HEK293 (cell line): ENCODE results near the gene DSCAML1.

Source experiments
- CTCF ChIA-PET: fragments of 350-600 bp; formaldehyde crosslinking; extraction: SDS; loops from one replicate; lab custom pipeline; 2021; ENCODE audit warnings: antibody characterized with exemption; lab: Yijun Ruan, JAX
- POLR2A ChIA-PET: fragments of 300-600 bp; formaldehyde crosslinking; extraction: SDS; loops from one replicate; lab custom pipeline; 2020; ENCODE audit warnings: antibody characterized with exemption, inconsistent platforms; lab: Yijun Ruan, JAX
- H3K27ac ChIP-seq: fragments of 200-500 bp; sonication (Bioruptor generic); 2 replicates; pipeline ENCODE4 v1.5.1; 2014; ENCODE audit warnings: low read depth, low read length, control low read depth, inconsistent platforms; ENCODE audit errors: extremely low read depth
- H3K36me3 ChIP-seq, 2 experiments: fragments of 200-500 bp in 1 of 2; sonication (Bioruptor generic) in 1 of 2; 1 replicate in 1 of 2; 2 replicates in 1 of 2; pipeline ENCODE4 v1.5.1; 2014 to 2017; ENCODE audit warnings: inconsistent platforms in 2 of 2, low read length in 2 of 2; ENCODE audit not compliant: control insufficient read depth in 2 of 2, insufficient read depth in 1 of 2
- H3K4me1 ChIP-seq: fragments of 200-500 bp; sonication (Bioruptor generic); 2 replicates; pipeline ENCODE4 v1.5.1; 2014; ENCODE audit warnings: mild to moderate bottlenecking, low read length, inconsistent platforms; ENCODE audit not compliant: control insufficient read depth, insufficient read depth
- H3K4me3 ChIP-seq: 2 replicates; pipeline ENCODE4 v1.5.1; 2011; ENCODE audit warnings: low read depth, mild to moderate bottlenecking, control low read depth, low read length, moderate library complexity
- H3K9me3 ChIP-seq: fragments of 200-500 bp; sonication (Bioruptor generic); 2 replicates; pipeline ENCODE4 v1.5.1; 2014; ENCODE audit warnings: low read depth, low read length, inconsistent platforms; ENCODE audit not compliant: control insufficient read depth, insufficient read depth
- BCL11A ChIP-seq: fragments of 450-650 bp; formaldehyde crosslinking; IDR thresholded peaks from 2 replicates; pipeline ENCODE4 v1.5.1; 2016; ENCODE audit warnings: low read depth, missing biosample characterization, missing genetic modification characterization
- FEZF1 ChIP-seq: fragments of 450-650 bp; formaldehyde crosslinking; IDR thresholded peaks from 2 replicates; pipeline ENCODE4 v1.5.1; 2016; ENCODE audit warnings: missing biosample characterization, missing genetic modification characterization
- GLIS1 ChIP-seq: fragments of 450-650 bp; formaldehyde crosslinking; IDR thresholded peaks from 2 replicates; pipeline ENCODE4 v1.5.1; 2016; ENCODE audit warnings: missing biosample characterization, missing genetic modification characterization
- IKZF3 ChIP-seq: fragments of 450-650 bp; IDR thresholded peaks from 2 replicates; pipeline ENCODE4 v1.5.0; 2018; ENCODE audit warnings: missing biosample characterization, mild to moderate bottlenecking, missing genetic modification characterization, moderate library complexity
- KLF8 ChIP-seq: fragments of 450-650 bp; formaldehyde crosslinking; IDR thresholded peaks from 2 replicates; pipeline ENCODE4 v1.5.1; 2016; ENCODE audit warnings: missing biosample characterization, missing genetic modification characterization
- OSR2 ChIP-seq: fragments of 450-650 bp; formaldehyde crosslinking; IDR thresholded peaks from 2 replicates; pipeline ENCODE4 v1.5.1; 2016; ENCODE audit warnings: missing biosample characterization, missing genetic modification characterization
- SCRT1 ChIP-seq: fragments of 450-650 bp; formaldehyde crosslinking; IDR thresholded peaks from 2 replicates; pipeline ENCODE4 v1.5.1; 2016; ENCODE audit warnings: missing biosample characterization, missing genetic modification characterization, borderline replicate concordance
- SCRT2 ChIP-seq: fragments of 450-650 bp; formaldehyde crosslinking; IDR thresholded peaks from 2 replicates; pipeline ENCODE4 v1.5.1; 2016; ENCODE audit warnings: missing biosample characterization, missing genetic modification characterization
- ZFHX2 ChIP-seq: fragments of 450-650 bp; formaldehyde crosslinking; conservative IDR thresholded peaks from 2 replicates; pipeline ENCODE4 v1.5.1; 2016; ENCODE audit warnings: missing biosample characterization, missing genetic modification characterization
- ZNF148 ChIP-seq: fragments of 450-650 bp; formaldehyde crosslinking; IDR thresholded peaks from 2 replicates; pipeline ENCODE4 v1.5.0; 2017; ENCODE audit warnings: missing biosample characterization, missing genetic modification characterization, borderline replicate concordance
- ZNF155 ChIP-seq: fragments of 450-650 bp; formaldehyde crosslinking; IDR thresholded peaks from 2 replicates; pipeline ENCODE4 v1.5.1; 2016; ENCODE audit warnings: missing biosample characterization, missing genetic modification characterization
- ZNF157 ChIP-seq: fragments of 450-650 bp; formaldehyde crosslinking; IDR thresholded peaks from 2 replicates; pipeline ENCODE4 v1.5.1; 2016; ENCODE audit warnings: missing biosample characterization, missing genetic modification characterization
- ZNF175 ChIP-seq: fragments of 450-650 bp; formaldehyde crosslinking; IDR thresholded peaks from 2 replicates; pipeline ENCODE4 v1.5.1; 2016; ENCODE audit warnings: missing biosample characterization, missing genetic modification characterization
- ZNF19 ChIP-seq: fragments of 450-650 bp; formaldehyde crosslinking; IDR thresholded peaks from 2 replicates; pipeline ENCODE4; 2016; ENCODE audit warnings: missing biosample characterization, missing genetic modification characterization, low read depth
- ZNF366 ChIP-seq: fragments of 450-650 bp; formaldehyde crosslinking; conservative IDR thresholded peaks from 2 replicates; pipeline ENCODE4 v1.5.1; 2016; ENCODE audit warnings: missing biosample characterization, missing genetic modification characterization
- ZNF473 ChIP-seq: fragments of 450-650 bp; formaldehyde crosslinking; IDR thresholded peaks from 2 replicates; pipeline ENCODE4 v1.5.1; 2017; ENCODE audit warnings: missing biosample characterization, missing genetic modification characterization
- ZNF514 ChIP-seq: fragments of 450-650 bp; formaldehyde crosslinking; IDR thresholded peaks from 2 replicates; pipeline ENCODE4 v1.5.1; 2016; ENCODE audit warnings: missing biosample characterization, missing genetic modification characterization
- ZNF549 ChIP-seq: fragments of 450-650 bp; IDR thresholded peaks from 2 replicates; pipeline ENCODE4 v1.5.1; 2018; ENCODE audit warnings: missing biosample characterization, missing genetic modification characterization, mild to moderate bottlenecking, inconsistent platforms, moderate library complexity
- ZNF561 ChIP-seq: fragments of 450-650 bp; IDR thresholded peaks from 2 replicates; pipeline ENCODE4 v1.5.1; 2018; ENCODE audit warnings: missing biosample characterization, missing genetic modification characterization, borderline replicate concordance
- ZNF626 ChIP-seq: fragments of 450-650 bp; sonication (Bioruptor Pico); formaldehyde crosslinking; IDR thresholded peaks from 2 replicates; pipeline ENCODE4 v1.5.1; 2018; ENCODE audit warnings: missing biosample characterization, missing genetic modification characterization, inconsistent platforms
- ZNF629 ChIP-seq: fragments of 450-650 bp; formaldehyde crosslinking; IDR thresholded peaks from 2 replicates; pipeline ENCODE4 v1.5.1; 2017; ENCODE audit warnings: missing biosample characterization, missing genetic modification characterization
- ZNF664 ChIP-seq: fragments of 450-650 bp; formaldehyde crosslinking; IDR thresholded peaks from 2 replicates; pipeline ENCODE4 v1.5.1; 2016; ENCODE audit warnings: missing biosample characterization, missing genetic modification characterization
- ZNF843 ChIP-seq: fragments of 450-650 bp; formaldehyde crosslinking; IDR thresholded peaks from 2 replicates; pipeline ENCODE4 v1.5.1; 2016; ENCODE audit warnings: missing biosample characterization, missing genetic modification characterization
- ZSCAN30 ChIP-seq: fragments of 450-650 bp; IDR thresholded peaks from 2 replicates; pipeline ENCODE4 v1.5.1; 2018; ENCODE audit warnings: missing biosample characterization, mild to moderate bottlenecking, missing genetic modification characterization, moderate library complexity
- TF ChIP-seq, protein P1 (sequence below): fragments of 450-650 bp; formaldehyde crosslinking; IDR thresholded peaks from 2 replicates; pipeline ENCODE4 v1.5.1; 2016; ENCODE audit warnings: missing biosample characterization, missing genetic modification characterization, borderline replicate concordance
- TF ChIP-seq, protein P2 (sequence below): fragments of 450-650 bp; IDR thresholded peaks from 2 replicates; pipeline ENCODE4 v1.5.1; 2018; ENCODE audit warnings: missing biosample characterization, mild to moderate bottlenecking, missing genetic modification characterization

DSCAML1 gene

DNA sequence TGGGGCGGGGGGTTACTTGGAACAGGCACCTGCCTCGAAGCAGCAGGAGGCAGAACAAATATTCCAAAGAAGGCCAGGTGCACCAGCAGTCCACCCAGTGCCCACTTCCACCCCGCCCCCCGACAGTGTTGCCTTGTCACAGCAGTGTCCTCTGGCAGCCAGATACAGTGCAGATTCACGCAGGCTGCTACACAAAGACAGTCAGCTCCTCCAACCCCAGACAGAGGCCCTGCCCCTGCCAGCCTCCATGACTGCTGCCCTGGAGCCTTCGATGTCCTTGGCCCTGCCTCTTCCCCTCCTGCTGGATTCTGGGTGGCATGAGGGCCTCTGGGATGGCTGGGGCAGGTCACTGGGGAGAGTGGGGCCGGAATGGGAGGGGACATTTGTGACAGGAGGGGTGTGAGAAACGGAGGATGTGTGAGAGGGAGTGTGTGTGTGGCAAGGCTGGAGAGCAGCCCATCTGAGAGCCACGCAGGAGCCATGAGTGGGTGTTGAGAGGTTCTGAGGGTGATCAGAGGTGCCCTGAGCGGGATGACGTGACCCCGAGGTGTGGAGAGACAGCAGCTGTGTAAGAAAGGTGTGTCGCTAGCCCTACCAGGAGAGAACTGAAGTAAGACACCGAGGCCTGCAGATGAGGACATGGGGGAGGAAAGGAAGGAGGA lies 295.6 kb downstream of the DSCAML1 start:
- H3K36me3 ChIP-seq: no peaks in the 10 kb centered on the region
- H3K27ac ChIP-seq: no peak overlapping the region
- ChIA-PET POLR2A (no interaction called here), CTCF (interaction anchor here (3.4 kb wide), 1 partner anchor 75 kb away, joined by 12 read pairs; no protein-coding TSS in a partner anchor)
- no peaks in the 10 kb centered on the region for H3K9me3 ChIP-seq
- no peak overlapping the region for H3K4me3 ChIP-seq
- H3K4me1 ChIP-seq: no peaks in the 10 kb centered on the region
- TF ChIP-seq ZNF155 (tag by site-specific recombination) (no peak), ZNF843 (tag by site-specific recombination) (no peak), FEZF1 (tag by site-specific recombination) (no peak), ZNF561 (tag by site-specific recombination) (no peak), ZSCAN30 (no peak), IKZF3 (tag by site-specific recombination) (no peak), ZNF19 (no peak), ZNF514 (tag by site-specific recombination) (no peak), ZNF366 (no peak), ZNF626 (no peak), ZFHX2 (tag by site-specific recombination) (no peak), SCRT2 (tag by site-specific recombination) (no peak), ZNF549 (tag by site-specific recombination) (no peak)
- TF ChIP-seq, protein P1, sequence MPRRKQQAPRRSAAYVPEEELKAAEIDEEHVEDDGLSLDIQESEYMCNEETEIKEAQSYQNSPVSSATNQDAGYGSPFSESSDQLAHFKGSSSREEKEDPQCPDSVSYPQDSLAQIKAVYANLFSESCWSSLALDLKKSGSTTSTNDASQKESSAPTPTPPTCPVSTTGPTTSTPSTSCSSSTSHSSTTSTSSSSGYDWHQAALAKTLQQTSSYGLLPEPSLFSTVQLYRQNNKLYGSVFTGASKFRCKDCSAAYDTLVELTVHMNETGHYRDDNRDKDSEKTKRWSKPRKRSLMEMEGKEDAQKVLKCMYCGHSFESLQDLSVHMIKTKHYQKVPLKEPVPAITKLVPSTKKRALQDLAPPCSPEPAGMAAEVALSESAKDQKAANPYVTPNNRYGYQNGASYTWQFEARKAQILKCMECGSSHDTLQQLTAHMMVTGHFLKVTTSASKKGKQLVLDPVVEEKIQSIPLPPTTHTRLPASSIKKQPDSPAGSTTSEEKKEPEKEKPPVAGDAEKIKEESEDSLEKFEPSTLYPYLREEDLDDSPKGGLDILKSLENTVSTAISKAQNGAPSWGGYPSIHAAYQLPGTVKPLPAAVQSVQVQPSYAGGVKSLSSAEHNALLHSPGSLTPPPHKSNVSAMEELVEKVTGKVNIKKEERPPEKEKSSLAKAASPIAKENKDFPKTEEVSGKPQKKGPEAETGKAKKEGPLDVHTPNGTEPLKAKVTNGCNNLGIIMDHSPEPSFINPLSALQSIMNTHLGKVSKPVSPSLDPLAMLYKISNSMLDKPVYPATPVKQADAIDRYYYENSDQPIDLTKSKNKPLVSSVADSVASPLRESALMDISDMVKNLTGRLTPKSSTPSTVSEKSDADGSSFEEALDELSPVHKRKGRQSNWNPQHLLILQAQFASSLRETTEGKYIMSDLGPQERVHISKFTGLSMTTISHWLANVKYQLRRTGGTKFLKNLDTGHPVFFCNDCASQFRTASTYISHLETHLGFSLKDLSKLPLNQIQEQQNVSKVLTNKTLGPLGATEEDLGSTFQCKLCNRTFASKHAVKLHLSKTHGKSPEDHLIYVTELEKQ: no peak

DNA sequence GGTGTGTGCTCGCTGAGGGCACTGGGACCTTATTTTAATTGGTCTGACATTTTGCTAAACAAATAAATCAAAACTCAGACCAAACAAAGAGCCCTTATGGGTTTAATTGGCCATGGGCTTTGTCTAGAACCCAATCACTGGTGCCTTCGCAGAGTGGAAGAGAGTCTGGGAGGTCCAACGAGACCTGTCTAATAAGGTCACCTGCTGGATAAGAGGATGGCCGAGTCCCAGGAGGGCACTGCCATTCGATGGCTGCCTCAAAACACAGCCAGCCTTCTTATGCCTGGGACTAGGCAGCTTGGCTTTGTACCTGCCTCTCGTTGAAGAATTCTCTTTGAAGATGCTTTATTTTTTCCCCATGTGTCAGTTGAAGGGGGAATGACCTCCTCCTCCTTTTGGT lies 298.2 kb downstream of the DSCAML1 start:
- Histone ChIP-seq H3K36me3 (no peaks in the 10 kb centered on the region), H3K9me3 (no peaks in the 10 kb centered on the region), H3K4me3 (no peak overlapping the region), H3K27ac (no peak overlapping the region), H3K4me1 (no peaks in the 10 kb centered on the region)
- ChIA-PET CTCF (interaction anchor here (0.6 to 3.4 kb wide), 2 partner anchors 37 to 73 kb away, joined by 3 to 12 read pairs; no protein-coding TSS in a partner anchor), POLR2A (no interaction called here)
- TF ChIP-seq ZNF175 (tag by site-specific recombination) (no peak), SCRT1 (tag by site-specific recombination) (no peak), GLIS1 (tag by site-specific recombination) (no peak), ZNF148 (tag by site-specific recombination) (no peak), ZNF664 (tag by site-specific recombination) (no peak), OSR2 (tag by site-specific recombination) (no peak), ZNF629 (tag by site-specific recombination) (no peak), ZSCAN30 (no peak), BCL11A (tag by site-specific recombination) (no peak), ZNF157 (tag by site-specific recombination) (no peak), KLF8 (tag by site-specific recombination) (no peak), ZNF473 (tag by site-specific recombination) (no peak)
- TF ChIP-seq, protein P2, sequence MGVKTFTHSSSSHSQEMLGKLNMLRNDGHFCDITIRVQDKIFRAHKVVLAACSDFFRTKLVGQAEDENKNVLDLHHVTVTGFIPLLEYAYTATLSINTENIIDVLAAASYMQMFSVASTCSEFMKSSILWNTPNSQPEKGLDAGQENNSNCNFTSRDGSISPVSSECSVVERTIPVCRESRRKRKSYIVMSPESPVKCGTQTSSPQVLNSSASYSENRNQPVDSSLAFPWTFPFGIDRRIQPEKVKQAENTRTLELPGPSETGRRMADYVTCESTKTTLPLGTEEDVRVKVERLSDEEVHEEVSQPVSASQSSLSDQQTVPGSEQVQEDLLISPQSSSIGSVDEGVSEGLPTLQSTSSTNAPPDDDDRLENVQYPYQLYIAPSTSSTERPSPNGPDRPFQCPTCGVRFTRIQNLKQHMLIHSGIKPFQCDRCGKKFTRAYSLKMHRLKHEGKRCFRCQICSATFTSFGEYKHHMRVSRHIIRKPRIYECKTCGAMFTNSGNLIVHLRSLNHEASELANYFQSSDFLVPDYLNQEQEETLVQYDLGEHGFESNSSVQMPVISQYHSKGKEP (tag by site-specific recombination): no peak
